ENCODE measurements around the gene RAP1GAP2. TPM values are rescaled to one million over a fixed set of nuclear protein-coding genes. Genes with fewer than 3 reads are reported as not detected.

The RAP1GAP2 gene
- total and polyA plus RNA-seq, 2 of the 8 experiments (the other 6 are each of a cell fraction or from before 2014, with no cell fraction given): 24.0 to 63.8 TPM

DNA sequence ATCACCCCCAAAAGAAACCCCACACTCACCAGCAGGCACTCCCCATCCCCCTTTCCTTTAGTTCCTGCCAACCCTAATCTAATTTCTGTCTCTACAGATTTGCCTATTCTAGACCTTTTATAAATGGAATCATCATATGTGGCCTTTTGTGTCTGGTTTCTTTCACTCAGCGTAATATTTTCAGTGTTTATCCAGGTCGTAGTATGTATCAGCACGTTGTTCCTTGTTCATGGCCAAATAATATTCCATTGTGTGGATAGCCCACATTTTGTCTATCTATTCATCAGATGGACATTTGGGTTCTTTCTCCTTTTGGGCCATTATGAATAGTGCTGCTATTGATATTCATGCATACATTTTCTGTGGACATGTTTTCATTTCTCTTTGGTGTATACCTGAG, 193.6 kb downstream of the RAP1GAP2 start (continued):
- TF ChIP-seq, protein P1, sequence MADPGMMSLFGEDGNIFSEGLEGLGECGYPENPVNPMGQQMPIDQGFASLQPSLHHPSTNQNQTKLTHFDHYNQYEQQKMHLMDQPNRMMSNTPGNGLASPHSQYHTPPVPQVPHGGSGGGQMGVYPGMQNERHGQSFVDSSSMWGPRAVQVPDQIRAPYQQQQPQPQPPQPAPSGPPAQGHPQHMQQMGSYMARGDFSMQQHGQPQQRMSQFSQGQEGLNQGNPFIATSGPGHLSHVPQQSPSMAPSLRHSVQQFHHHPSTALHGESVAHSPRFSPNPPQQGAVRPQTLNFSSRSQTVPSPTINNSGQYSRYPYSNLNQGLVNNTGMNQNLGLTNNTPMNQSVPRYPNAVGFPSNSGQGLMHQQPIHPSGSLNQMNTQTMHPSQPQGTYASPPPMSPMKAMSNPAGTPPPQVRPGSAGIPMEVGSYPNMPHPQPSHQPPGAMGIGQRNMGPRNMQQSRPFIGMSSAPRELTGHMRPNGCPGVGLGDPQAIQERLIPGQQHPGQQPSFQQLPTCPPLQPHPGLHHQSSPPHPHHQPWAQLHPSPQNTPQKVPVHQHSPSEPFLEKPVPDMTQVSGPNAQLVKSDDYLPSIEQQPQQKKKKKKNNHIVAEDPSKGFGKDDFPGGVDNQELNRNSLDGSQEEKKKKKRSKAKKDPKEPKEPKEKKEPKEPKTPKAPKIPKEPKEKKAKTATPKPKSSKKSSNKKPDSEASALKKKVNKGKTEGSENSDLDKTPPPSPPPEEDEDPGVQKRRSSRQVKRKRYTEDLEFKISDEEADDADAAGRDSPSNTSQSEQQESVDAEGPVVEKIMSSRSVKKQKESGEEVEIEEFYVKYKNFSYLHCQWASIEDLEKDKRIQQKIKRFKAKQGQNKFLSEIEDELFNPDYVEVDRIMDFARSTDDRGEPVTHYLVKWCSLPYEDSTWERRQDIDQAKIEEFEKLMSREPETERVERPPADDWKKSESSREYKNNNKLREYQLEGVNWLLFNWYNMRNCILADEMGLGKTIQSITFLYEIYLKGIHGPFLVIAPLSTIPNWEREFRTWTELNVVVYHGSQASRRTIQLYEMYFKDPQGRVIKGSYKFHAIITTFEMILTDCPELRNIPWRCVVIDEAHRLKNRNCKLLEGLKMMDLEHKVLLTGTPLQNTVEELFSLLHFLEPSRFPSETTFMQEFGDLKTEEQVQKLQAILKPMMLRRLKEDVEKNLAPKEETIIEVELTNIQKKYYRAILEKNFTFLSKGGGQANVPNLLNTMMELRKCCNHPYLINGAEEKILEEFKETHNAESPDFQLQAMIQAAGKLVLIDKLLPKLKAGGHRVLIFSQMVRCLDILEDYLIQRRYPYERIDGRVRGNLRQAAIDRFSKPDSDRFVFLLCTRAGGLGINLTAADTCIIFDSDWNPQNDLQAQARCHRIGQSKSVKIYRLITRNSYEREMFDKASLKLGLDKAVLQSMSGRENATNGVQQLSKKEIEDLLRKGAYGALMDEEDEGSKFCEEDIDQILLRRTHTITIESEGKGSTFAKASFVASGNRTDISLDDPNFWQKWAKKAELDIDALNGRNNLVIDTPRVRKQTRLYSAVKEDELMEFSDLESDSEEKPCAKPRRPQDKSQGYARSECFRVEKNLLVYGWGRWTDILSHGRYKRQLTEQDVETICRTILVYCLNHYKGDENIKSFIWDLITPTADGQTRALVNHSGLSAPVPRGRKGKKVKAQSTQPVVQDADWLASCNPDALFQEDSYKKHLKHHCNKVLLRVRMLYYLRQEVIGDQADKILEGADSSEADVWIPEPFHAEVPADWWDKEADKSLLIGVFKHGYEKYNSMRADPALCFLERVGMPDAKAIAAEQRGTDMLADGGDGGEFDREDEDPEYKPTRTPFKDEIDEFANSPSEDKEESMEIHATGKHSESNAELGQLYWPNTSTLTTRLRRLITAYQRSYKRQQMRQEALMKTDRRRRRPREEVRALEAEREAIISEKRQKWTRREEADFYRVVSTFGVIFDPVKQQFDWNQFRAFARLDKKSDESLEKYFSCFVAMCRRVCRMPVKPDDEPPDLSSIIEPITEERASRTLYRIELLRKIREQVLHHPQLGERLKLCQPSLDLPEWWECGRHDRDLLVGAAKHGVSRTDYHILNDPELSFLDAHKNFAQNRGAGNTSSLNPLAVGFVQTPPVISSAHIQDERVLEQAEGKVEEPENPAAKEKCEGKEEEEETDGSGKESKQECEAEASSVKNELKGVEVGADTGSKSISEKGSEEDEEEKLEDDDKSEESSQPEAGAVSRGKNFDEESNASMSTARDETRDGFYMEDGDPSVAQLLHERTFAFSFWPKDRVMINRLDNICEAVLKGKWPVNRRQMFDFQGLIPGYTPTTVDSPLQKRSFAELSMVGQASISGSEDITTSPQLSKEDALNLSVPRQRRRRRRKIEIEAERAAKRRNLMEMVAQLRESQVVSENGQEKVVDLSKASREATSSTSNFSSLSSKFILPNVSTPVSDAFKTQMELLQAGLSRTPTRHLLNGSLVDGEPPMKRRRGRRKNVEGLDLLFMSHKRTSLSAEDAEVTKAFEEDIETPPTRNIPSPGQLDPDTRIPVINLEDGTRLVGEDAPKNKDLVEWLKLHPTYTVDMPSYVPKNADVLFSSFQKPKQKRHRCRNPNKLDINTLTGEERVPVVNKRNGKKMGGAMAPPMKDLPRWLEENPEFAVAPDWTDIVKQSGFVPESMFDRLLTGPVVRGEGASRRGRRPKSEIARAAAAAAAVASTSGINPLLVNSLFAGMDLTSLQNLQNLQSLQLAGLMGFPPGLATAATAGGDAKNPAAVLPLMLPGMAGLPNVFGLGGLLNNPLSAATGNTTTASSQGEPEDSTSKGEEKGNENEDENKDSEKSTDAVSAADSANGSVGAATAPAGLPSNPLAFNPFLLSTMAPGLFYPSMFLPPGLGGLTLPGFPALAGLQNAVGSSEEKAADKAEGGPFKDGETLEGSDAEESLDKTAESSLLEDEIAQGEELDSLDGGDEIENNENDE (IDR thresholded peaks at IDR 0.05; ENCODE audit: insufficient replicate concordance, low read length): no peak
- TF ChIP-seq NANOG (IDR thresholded peaks at IDR 0.05; ENCODE audit: insufficient read depth, low read depth, low read length, poor library complexity, severe bottlenecking): no peak
- TF ChIP-seq RFX5 (IDR thresholded peaks at IDR 0.05; ENCODE audit: borderline replicate concordance, low read depth, low read length): no peak
- no peak for TF ChIP-seq BRCA1 (IDR thresholded peaks at IDR 0.05; ENCODE audit: low read depth, low read length)
- no peak for TF ChIP-seq SP1 (IDR thresholded peaks at IDR 0.05; ENCODE audit: low read depth, low read length)
